GM23338 (cell line): Measurements from ENCODE around the gene ENOX1.

Source experiments
- CTCF ChIP-seq, 2 experiments: fragments of 200-600 bp in 1 of 2; sonication (generic) in 1 of 2; conservative IDR thresholded peaks; 2 replicates each; pipeline versions ENCODE4 v1.5.1 to v1.6.1; 2016 to 2017; ENCODE audit warnings: antibody characterized with exemption in 2 of 2, low read depth in 2 of 2, mild to moderate bottlenecking in 2 of 2, moderate library complexity in 1 of 2
- EZH2phosphoT487 ChIP-seq: fragments of 200-600 bp; sonication (generic); IDR thresholded peaks from one replicate; pipeline ENCODE4 v1.8.1; 2018; ENCODE audit warnings: antibody characterized with exemption; ENCODE audit not compliant: unreplicated experiment
- JUNB ChIP-seq: IDR thresholded peaks from one replicate; pipeline ENCODE4 v1.6.1; 2016; ENCODE audit warnings: antibody characterized with exemption; ENCODE audit not compliant: unreplicated experiment
- REST ChIP-seq: IDR thresholded peaks from one replicate; pipeline ENCODE4 v1.6.1; 2018; ENCODE audit warnings: antibody characterized with exemption; ENCODE audit not compliant: unreplicated experiment
- ZNF114 ChIP-seq: fragments of 250-450 bp; sonication (Bioruptor Pico); IDR thresholded peaks from 2 replicates; pipeline ENCODE4 v1.5.0; 2020; ENCODE audit warnings: mild to moderate bottlenecking, moderate library complexity

- TF ChIP-seq CTCF (conservative IDR thresholded peaks at IDR 0.05; ENCODE audit: low read depth in 2 of 2) (no peak), EZH2phosphoT487 (no peak), REST (no peak), JUNB (no peak), ZNF114 (no peak)
These were observed 133.4 kb downstream of the ENOX1 start for GRCh38 chr13:43653395-43653794.
